IMR-90 (cell line): ENCODE measurements around the gene ADAMTS3. TPM values are rescaled to one million over a fixed set of nuclear protein-coding genes. Genes with fewer than 3 reads are reported as not detected.

ENCODE experiments used
- ATAC-seq: fragments of 200-7000 bp; cut with Tn5 transposase; 2 replicates; pipeline ENCODE4 v1.9.1; 2020; ENCODE audit warnings: low read depth, mild to moderate bottlenecking, moderate library complexity
- BruUV-seq: library from RNA; stranded (reverse); fragments of 400-500 nt; replicated peaks from 2 replicates; lab custom pipeline; 2021; lab: Mats Ljungman, UMichigan
- CTCF ChIA-PET: fragments of 300-600 bp; formaldehyde crosslinking; extraction: SDS; loops from one replicate; lab custom pipeline; 2021; ENCODE audit warnings: antibody characterized with exemption; lab: Yijun Ruan, JAX
- POLR2A ChIA-PET: fragments of 300-600 bp; sonication (Branson Sonifier 250); formaldehyde crosslinking; loops from one replicate; lab custom pipeline; 2022; ENCODE audit warnings: antibody characterized with exemption; ENCODE audit not compliant: unreplicated experiment; lab: Charles Lee
- DNase-seq: peaks from one replicate; pipeline ENCODE4 v3.0.0; 2013
- H2AFZ ChIP-seq: replicated peaks from 2 replicates; pipeline ENCODE3; 2013; ENCODE audit warnings: low read length, mild to moderate bottlenecking; ENCODE audit not compliant: poor library complexity
- H2AK5ac ChIP-seq: 2 replicates; pipeline ENCODE4 v1.6.1; 2013; ENCODE audit warnings: low read depth, low read length, inconsistent platforms
- H2AK9ac ChIP-seq: replicated peaks from 2 replicates; pipeline ENCODE3; 2013; ENCODE audit warnings: mild to moderate bottlenecking, low read depth, low read length, moderate library complexity; ENCODE audit not compliant: poor library complexity
- H2BK120ac ChIP-seq: 2 replicates; pipeline ENCODE4 v1.6.1; 2013; ENCODE audit warnings: low read depth, low read length, inconsistent platforms
- H2BK15ac ChIP-seq: 3 replicates; pipeline ENCODE4 v1.6.1; 2013; ENCODE audit warnings: low read depth, low read length, inconsistent platforms
- H2BK20ac ChIP-seq: 2 replicates; pipeline ENCODE4 v1.6.1; 2013; ENCODE audit warnings: low read depth, mild to moderate bottlenecking, inconsistent platforms, low read length, moderate library complexity
- H2BK5ac ChIP-seq: 2 replicates; pipeline ENCODE4 v1.6.1; 2013; ENCODE audit warnings: mild to moderate bottlenecking, low read depth, low read length, inconsistent platforms; ENCODE audit not compliant: poor library complexity, severe bottlenecking
- H3K14ac ChIP-seq: replicated peaks from 2 replicates; pipeline ENCODE4 v1.6.1; 2013; ENCODE audit warnings: low read depth, low read length, inconsistent platforms
- H3K18ac ChIP-seq: 2 replicates; pipeline ENCODE4 v1.6.1; 2013; ENCODE audit warnings: low read depth, low read length, control low read depth
- H3K23ac ChIP-seq: 2 replicates; pipeline ENCODE4 v1.6.1; 2013; ENCODE audit warnings: low read depth, low read length, inconsistent platforms
- H3K27ac ChIP-seq: 2 replicates; pipeline ENCODE4 v1.5.1; 2013; ENCODE audit warnings: mild to moderate bottlenecking, control low read depth, low read length; ENCODE audit not compliant: insufficient read depth
- H3K27me3 ChIP-seq: 2 replicates; pipeline ENCODE4 v1.6.1; 2013; ENCODE audit warnings: low read length; ENCODE audit not compliant: control insufficient read depth, insufficient read depth
- H3K36me3 ChIP-seq: 2 replicates; pipeline ENCODE4 v1.6.1; 2013; ENCODE audit warnings: low read length, mixed read lengths; ENCODE audit not compliant: control insufficient read depth, insufficient read depth
- H3K4ac ChIP-seq: 2 replicates; pipeline ENCODE4 v1.6.1; 2013; ENCODE audit warnings: low read depth, low read length, inconsistent platforms
- H3K4me1 ChIP-seq: 2 replicates; pipeline ENCODE4 v1.6.1; 2013; ENCODE audit warnings: low read length, mixed read lengths; ENCODE audit not compliant: control insufficient read depth, insufficient read depth
- H3K4me2 ChIP-seq: 2 replicates; pipeline ENCODE4 v1.6.1; 2013; ENCODE audit warnings: low read depth, mild to moderate bottlenecking, control low read depth, low read length, moderate library complexity
- H3K4me3 ChIP-seq: 2 replicates; pipeline ENCODE4 v1.5.1; 2013; ENCODE audit warnings: low read depth, mild to moderate bottlenecking, control low read depth, low read length, moderate library complexity; ENCODE audit not compliant: insufficient read depth
- H3K56ac ChIP-seq: 2 replicates; pipeline ENCODE4 v1.6.1; 2013; ENCODE audit warnings: low read length, inconsistent platforms; ENCODE audit not compliant: insufficient read depth; ENCODE audit errors: extremely low read depth
- H3K79me1 ChIP-seq, 2 experiments: 2 replicates each; pipeline ENCODE4 v1.6.1; 2013; ENCODE audit warnings: low read length in 2 of 2, inconsistent platforms in 1 of 2, low read depth in 1 of 2
- H3K9ac ChIP-seq: 2 replicates; pipeline ENCODE4 v1.6.1; 2013; ENCODE audit warnings: low read depth, low read length, control low read depth
- H3K9me1 ChIP-seq: 2 replicates; pipeline ENCODE4 v1.6.1; 2013; ENCODE audit warnings: low read length, inconsistent platforms; ENCODE audit not compliant: insufficient read depth
- H3K9me3 ChIP-seq: 2 replicates; pipeline ENCODE4 v1.6.1; 2013; ENCODE audit warnings: low read length; ENCODE audit not compliant: control insufficient read depth, insufficient read depth
- H4K20me1 ChIP-seq: 2 replicates; pipeline ENCODE4 v1.6.1; 2013; ENCODE audit warnings: low read length, inconsistent platforms; ENCODE audit not compliant: insufficient read depth
- H4K5ac ChIP-seq: 2 replicates; pipeline ENCODE4 v1.6.1; 2013; ENCODE audit warnings: mild to moderate bottlenecking, low read depth, low read length, control low read depth
- H4K8ac ChIP-seq, 2 experiments: 2 replicates each; pipeline ENCODE4 v1.6.1; 2013; ENCODE audit warnings: low read depth in 2 of 2, low read length in 2 of 2, control low read depth in 1 of 2, inconsistent platforms in 1 of 2
- H4K91ac ChIP-seq: 2 replicates; pipeline ENCODE4 v1.6.1; 2013; ENCODE audit warnings: low read depth, low read length, inconsistent platforms; ENCODE audit not compliant: insufficient read depth
- BHLHE40 ChIP-seq: fragments of 150-350 bp; IDR thresholded peaks from 2 replicates; pipeline ENCODE4 v1.6.1; 2016; ENCODE audit warnings: mild to moderate bottlenecking, low read depth, low read length
- CTCF ChIP-seq: conservative IDR thresholded peaks from 2 replicates; pipeline ENCODE4 v1.5.1; 2012; ENCODE audit warnings: mild to moderate bottlenecking, low read depth, low read length, improper control_type of control experiment
- MAFK ChIP-seq: IDR thresholded peaks from 2 replicates; pipeline ENCODE4 v1.6.1; 2012; ENCODE audit warnings: low read depth, low read length, improper control_type of control experiment
- MXI1 ChIP-seq: IDR thresholded peaks from 2 replicates; pipeline ENCODE4 v1.6.1; 2012; ENCODE audit warnings: low read depth, mild to moderate bottlenecking, low read length, moderate library complexity, borderline replicate concordance
- NFE2L2 ChIP-seq: fragments of 150-350 bp; IDR thresholded peaks from 2 replicates; pipeline ENCODE4 v1.6.1; 2016; ENCODE audit warnings: low read depth, mild to moderate bottlenecking, low read length
- RCOR1 ChIP-seq: IDR thresholded peaks from 2 replicates; pipeline ENCODE4 v1.6.1; 2012; ENCODE audit warnings: mild to moderate bottlenecking, low read length, improper control_type of control experiment; ENCODE audit not compliant: insufficient replicate concordance
- SMC3 ChIP-seq: fragments of 150-350 bp; IDR thresholded peaks from 2 replicates; pipeline ENCODE4 v1.6.1; 2016; ENCODE audit warnings: low read depth, mild to moderate bottlenecking, antibody characterized with exemption, low read length, moderate library complexity
- WGBS, 2 experiments: methylation state at CpG; one replicate each; pipeline versions ENCODE4 v1.1.5 to v1.1.7; 2013; ENCODE audit warnings: missing lambda C conversion rate in 2 of 2; ENCODE audit not compliant: insufficient read length in 1 of 2; ENCODE audit errors: extremely low coverage in 2 of 2; 5-methylcytosine and 5-hydroxymethylcytosine counted together
- dilution Hi-C: fragments of 300-500 bp; cut with HindIII; formaldehyde crosslinking; loops from one replicate; pipeline ENCODE4 v1.14.3; 2018; ENCODE audit warnings: low sequenced_read_pairs; ENCODE audit not compliant: unreplicated experiment
- in situ Hi-C: fragments of 300-500 bp; cut with MboI; formaldehyde crosslinking; loops from 3 replicates; pipeline ENCODE4 v1.14.3; 2019; ENCODE audit warnings: low sequenced_read_pairs, inconsistent platforms, mixed read lengths
- intact Hi-C: fragments of 100-400 bp; cut with micrococcal nuclease; formaldehyde crosslinking; loops from 2 replicates; pipeline ENCODE4 v1.10.0; 2022
- polyA plus RNA-seq, 3 experiments: library from polyadenylated mRNA; depleted of rRNA; stranded (reverse); fragments of >200 nt; gene quantifications; 2 replicates each; pipeline ENCODE4 v1.2.3, GENCODE V29; 2012; ENCODE audit warnings: low replicate concordance in 1 of 3
- total RNA-seq: library from RNA; depleted of rRNA; stranded (reverse); fragments of >200 nt; gene quantifications from 2 replicates; pipeline ENCODE4 v1.2.3, GENCODE V29; 2012
- TF ChIP-seq, protein P1 (sequence below): fragments of 150-350 bp; IDR thresholded peaks from 2 replicates; pipeline ENCODE4 v1.6.1; 2016; ENCODE audit warnings: low read depth, mild to moderate bottlenecking, low read length, moderate library complexity, borderline replicate concordance
- TF ChIP-seq, protein P2 (sequence below): fragments of 150-350 bp; IDR thresholded peaks from 2 replicates; pipeline ENCODE4 v1.6.1; 2017; ENCODE audit warnings: mild to moderate bottlenecking, antibody characterized with exemption, low read length, low read depth

Gene ADAMTS3
- total and polyA plus RNA-seq, 2 of the 4 experiments (the other 2 are of a cell fraction) = 0.68 to 2.9 TPM

GRCh38 chr4:72432282-72432681, 136.7 kb downstream of the ADAMTS3 start:
- CTCF ChIA-PET = interaction anchor here (1.0 to 1.6 kb wide), 2 partner anchors 10 to 11 kb away, joined by 3 to 4 read pairs; no protein-coding TSS in a partner anchor
- no peak overlapping the region for H4K91ac ChIP-seq
- no peak overlapping the region for H2AK9ac ChIP-seq
- H3K79me1 ChIP-seq = no peaks in the 10 kb centered on the region
- no peak overlapping the region for H2BK5ac ChIP-seq
- H2BK20ac ChIP-seq = no peak overlapping the region
- no peak overlapping the region for H3K23ac ChIP-seq
- no peak overlapping the region for H2BK120ac ChIP-seq
- DNase-seq (no peak), ATAC-seq (no peak)
- H4K5ac ChIP-seq = no peak overlapping the region
- no peak overlapping the region for H3K9ac ChIP-seq
- POLR2A ChIA-PET = no interaction called here
- no peaks in the 10 kb centered on the region for H3K27me3 ChIP-seq
- no peak overlapping the region for H2AK5ac ChIP-seq
- no peak overlapping the region for H2AFZ ChIP-seq
- H3K36me3 ChIP-seq = no peaks in the 10 kb centered on the region
- in situ Hi-C loops (no loop called here), intact Hi-C loops (no loop called here), dilution Hi-C loops (no loop called here)
- H3K4me2 ChIP-seq = no peak overlapping the region
- no peak overlapping the region for H3K56ac ChIP-seq
- TF ChIP-seq NFE2L2 (no peak), MAFK (no peak), SMC3 (no peak), MXI1 (no peak), BHLHE40 (no peak), CTCF (no peak), RCOR1 (no peak)
- TF ChIP-seq, protein P1, sequence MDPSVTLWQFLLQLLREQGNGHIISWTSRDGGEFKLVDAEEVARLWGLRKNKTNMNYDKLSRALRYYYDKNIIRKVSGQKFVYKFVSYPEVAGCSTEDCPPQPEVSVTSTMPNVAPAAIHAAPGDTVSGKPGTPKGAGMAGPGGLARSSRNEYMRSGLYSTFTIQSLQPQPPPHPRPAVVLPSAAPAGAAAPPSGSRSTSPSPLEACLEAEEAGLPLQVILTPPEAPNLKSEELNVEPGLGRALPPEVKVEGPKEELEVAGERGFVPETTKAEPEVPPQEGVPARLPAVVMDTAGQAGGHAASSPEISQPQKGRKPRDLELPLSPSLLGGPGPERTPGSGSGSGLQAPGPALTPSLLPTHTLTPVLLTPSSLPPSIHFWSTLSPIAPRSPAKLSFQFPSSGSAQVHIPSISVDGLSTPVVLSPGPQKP = no peak
- TF ChIP-seq, protein P2, sequence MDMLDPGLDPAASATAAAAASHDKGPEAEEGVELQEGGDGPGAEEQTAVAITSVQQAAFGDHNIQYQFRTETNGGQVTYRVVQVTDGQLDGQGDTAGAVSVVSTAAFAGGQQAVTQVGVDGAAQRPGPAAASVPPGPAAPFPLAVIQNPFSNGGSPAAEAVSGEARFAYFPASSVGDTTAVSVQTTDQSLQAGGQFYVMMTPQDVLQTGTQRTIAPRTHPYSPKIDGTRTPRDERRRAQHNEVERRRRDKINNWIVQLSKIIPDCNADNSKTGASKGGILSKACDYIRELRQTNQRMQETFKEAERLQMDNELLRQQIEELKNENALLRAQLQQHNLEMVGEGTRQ = no peak
- H3K27ac ChIP-seq = no peak overlapping the region
- WGBS, 2 experiments = 100% methylated on average over 3 of the region's 7 CpGs; no CpG with 5 or more reads in 1 of the 2 experiments
- H4K8ac ChIP-seq = no peak overlapping the region
- H3K4me3 ChIP-seq = no peak overlapping the region
- BruUV-seq = no TSS peak
- H3K4ac ChIP-seq = no peak overlapping the region
- no peaks in the 10 kb centered on the region for H3K4me1 ChIP-seq
- H3K9me1 ChIP-seq = no peaks in the 10 kb centered on the region
- H3K9me3 ChIP-seq = no peaks in the 10 kb centered on the region
- H3K18ac ChIP-seq = no peak overlapping the region
- no peaks in the 10 kb centered on the region for H4K20me1 ChIP-seq
- no peak overlapping the region for H3K14ac ChIP-seq
- no peak overlapping the region for H2BK15ac ChIP-seq
